Measurements from ENCODE around the gene DNMT1.
A peak's percentile ranks its signal among the peaks of the same experiment; 100 is the strongest.
"Not testable (repeated sequence)": the region's sequence is repeated elsewhere in the genome, so short reads cannot be mapped to it uniquely, and the experiment has no call there.

Gene DNMT1

DNA sequence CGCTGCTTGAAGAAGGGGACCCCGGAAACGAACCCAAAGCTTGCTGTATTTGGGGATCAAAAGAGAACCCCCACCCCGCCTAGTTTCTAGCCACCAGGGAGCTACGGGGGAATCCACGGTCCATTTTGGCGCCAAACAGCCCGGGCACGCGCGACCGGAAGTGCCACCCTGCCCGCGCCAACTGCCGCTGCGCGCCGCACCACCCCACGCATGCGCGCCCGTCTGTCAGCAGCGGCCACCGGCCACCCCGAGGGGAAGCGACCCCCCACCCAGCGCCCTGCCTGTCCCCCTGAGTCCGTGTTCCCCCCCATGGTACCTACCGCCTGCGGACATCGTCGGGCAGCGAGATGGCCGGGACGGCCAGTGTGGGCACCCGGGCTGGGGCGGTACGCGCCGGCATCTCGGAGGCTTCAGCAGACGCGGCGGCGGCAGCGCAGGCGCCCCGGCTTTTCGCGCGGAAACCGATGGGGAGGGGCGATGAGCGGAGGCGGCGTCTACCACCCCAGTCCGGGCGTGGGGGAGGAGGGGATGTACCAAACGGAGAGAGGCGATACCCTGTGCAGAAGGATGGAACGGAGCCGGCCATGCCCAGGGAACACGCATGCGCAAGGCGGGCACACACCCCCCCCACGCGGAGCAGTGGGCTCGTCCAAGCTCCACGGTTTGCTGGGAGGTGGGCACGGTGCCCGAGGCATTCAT is at the start of gene DNMT1:
DNMT1 (minus strand) TSS at position 454 of the 699 bp plus-strand sequence; CDS start at position 400, 54 bp downstream.
- peak; percentile 90 for DNase-seq (ENCODE audit: low read depth)

DNA sequence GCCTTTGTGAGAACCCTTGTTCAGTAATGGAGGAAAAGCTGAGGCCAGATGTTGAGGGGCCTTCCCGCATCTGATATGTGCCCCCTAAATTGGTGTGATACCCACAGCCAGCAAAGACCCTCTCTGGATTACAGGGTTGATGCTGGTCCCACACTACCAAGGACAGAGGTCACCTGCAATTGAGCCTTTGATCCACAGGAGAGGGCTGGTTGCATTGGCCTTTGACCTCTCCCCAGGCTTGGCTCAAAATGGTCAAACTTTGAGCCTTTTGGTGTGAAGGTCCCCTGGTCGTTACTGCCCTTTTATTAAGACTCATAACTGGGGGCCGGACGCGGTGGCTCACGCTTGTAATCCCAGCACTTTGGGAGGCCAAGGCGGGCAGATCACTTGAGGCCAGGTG is 48.9 kb upstream of the DNMT1 start:
- DNase-seq (ENCODE audit: low read depth): no peak

DNA sequence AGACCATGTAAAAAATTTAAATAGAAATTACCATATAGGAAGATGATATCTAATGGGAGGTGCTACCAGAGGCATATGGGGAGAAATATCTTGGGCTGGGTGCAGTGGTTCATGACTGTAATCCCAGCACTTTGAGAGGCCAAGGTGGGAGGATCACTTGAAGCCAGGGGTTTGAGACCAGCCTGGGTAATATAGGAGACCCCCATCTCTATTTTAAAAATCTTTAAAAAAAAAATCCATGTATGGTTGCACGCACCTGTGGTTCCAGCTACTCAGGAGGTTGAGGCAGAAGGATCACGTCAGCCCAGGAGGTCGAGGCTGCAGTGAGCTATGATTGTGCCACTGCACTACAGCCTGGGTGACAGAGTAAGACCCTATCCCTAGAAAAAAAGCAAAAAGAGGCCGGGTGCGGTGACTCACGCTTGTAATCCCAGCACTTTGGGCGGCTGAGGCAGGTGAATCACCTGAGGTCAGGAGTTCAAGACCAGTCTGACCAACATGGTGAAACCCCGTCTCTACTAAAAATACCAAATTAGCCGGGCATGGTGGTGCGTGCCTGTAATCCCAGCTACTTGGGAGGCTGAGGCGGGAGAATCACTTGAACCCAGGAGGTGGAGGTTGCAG is 47.2 kb upstream of the DNMT1 start:
- DNase-seq (ENCODE audit: low read depth): not testable (repeated sequence)

DNA sequence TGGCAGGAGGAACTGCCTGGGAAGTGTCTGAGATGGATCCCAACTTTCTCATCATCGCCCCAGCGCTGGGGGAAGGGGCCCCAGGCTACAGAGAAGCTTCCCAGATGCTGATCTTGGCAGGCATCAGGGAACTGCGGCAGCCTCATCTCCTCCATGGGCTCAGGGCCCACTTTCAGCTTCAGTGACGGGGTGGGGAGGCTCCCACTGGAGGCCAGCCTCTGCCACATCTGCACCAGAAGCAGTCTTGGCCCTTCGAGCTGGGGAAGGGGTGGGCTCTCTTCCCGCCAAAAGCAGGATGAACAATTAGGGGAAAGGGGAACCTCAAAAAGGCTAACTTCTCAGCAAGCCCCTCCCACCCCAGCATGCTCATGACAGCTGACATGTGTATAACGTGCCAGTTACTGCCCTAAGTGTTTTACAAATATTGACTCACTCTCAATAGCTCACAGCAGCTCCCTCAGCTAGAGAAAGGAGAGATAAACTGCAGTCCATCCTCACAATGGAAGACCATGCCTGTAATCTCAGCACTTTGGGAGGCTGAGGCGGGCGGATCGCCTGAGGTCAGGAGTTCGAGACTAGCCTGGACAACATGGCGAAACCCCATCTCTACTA is 43.5 kb upstream of the DNMT1 start:
- DNase-seq (ENCODE audit: low read depth): peak; percentile 82

DNA sequence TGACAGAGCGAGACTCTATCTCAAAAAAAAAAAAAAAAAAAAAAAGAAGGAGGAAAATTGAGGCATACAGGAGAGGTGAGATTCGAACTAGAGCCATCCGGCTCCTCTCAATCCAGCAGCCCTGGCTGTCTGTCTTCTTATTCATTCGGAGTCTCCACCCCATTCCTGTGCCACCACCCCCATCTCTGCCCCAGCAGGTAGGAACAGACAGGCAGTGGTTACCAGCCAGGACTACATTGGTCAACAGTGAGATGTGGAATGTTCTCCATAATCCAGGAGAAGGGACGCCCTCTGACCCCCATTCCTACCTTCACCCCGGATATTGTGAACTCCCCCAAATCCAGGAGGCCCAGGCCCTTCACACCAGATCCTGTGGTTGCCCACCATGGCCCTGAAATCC is 42.9 kb upstream of the DNMT1 start:
- DNase-seq (ENCODE audit: low read depth): no peak

DNA sequence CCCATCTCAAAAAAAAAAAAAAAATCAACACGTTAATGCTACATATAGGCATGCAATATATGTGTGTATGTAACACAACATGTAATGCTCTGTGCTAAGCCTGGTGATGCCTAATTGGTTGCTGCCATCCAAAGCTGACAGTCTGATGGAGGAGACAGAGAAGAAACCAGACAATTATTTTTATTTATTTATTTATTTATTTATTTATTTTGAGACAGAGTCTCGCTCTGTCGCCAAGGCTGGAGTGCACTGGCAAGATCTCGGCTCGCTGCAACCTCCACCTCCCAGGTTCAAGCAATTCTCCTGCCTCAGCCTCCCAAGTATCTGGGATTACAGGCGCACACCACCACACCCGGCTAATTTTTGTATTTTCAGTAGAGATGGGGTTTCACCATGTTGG is 40.7 kb upstream of the DNMT1 start:
- DNase-seq (ENCODE audit: low read depth): not testable (repeated sequence)

DNA sequence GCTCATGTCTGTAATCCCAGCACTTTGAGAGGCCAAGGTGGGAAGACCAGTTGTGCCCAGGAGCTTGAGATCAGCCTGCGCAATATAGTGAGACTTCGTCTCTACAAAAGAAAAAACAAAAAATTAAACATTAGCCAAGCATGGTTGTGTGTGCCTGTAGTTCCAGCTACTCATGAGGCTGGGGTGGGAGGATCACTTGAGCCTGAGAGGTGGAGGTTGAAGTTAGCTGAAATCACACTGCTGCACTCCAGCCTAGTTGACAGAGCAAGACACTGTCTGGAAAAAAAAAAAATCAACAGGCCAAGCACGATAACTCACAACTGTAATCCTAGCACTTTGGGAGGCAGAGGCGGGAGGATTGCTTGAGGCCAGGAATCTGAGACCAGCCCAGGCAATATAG is 40.2 kb upstream of the DNMT1 start:
- DNase-seq (ENCODE audit: low read depth): no peak

DNA sequence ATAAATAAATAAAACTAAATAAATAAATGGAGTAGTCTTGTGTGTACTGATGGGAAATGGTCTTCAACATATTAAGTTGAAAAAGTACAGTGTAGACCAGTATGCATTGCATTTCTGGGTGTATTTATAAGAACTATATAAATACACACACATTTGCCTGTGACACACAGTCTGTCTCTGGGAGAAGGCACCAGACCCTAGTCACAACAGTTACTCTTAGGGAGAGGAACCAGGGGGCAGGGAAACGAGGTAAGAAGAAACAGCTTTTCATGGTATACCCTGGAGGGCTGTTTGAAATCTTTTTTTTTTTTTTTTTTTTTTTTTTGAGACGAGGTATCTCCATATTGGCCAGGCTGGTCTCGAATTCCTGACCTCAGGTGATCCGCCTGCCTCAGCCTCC is 39.2 kb upstream of the DNMT1 start:
- no peak for DNase-seq (ENCODE audit: low read depth)

DNA sequence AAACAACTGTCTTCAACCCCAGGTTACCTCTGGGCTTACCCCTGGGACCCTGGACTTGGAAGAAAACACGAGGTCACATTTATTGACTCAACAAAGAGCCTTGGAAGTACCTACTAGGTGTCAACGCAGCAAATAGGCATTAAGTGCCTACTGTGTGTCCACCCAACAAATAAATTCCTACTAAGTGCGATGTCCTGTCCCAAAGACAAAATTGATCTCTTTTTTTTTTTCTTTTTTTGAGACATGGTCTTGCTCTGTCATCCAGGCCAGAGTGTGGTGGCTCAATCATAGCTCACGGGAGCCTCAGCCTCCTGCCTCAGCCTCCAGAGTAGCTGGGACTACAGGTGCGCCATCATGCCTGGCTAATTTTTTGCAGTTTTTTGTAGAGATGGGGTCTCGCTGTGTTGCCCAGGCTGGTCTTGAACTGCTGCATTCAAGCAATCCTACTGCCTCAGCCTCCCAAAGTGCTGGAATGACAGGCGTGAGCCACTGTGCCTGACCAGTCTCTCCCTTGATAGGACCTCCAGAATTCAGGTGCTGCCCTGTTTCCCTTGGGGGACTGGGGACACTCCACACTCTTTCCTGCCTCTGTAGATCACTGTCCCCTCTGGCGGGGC is 37.0 kb upstream of the DNMT1 start:
- DNase-seq (ENCODE audit: low read depth): no peak

DNA sequence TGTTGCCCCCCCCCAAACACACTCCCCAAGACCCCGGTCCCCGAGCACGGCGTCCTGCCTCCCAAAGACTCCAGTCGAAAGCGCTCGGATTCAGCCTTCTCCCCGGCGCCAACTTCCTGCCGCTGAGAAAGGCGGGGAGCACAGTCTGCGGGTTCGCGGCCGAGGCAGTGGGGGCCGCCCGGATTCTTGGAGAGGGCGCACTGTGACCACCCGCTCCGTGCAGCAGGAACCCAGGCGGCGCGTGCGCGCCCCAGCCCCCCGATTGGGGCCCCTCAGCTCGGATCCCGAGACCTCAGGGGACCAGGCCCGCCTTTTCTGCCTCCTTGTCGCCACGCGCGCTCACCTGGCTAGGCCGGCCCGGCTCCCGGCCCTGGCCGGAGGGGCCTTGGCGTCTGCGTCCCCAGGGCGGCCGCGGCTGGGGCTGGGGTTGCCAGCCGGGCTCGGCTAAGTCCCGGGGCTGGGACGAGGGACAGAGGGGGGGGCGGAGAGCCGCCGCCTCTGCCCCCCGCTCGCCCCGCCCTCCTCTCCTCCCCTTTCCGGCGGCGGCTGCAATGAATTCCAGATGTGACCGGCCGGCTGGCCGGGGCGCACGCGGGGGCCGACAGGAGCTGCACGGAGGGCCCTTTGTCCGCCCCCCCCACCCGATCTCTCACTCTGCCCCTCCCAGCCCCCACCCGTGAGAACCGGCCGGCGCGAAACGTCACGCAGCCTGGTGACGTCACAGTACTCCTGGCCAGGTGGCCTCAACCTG is 36.3 kb upstream of the DNMT1 start, which contains the start of gene S1PR2:
S1PR2 (minus strand) TSS at position 471 of the 751 bp plus-strand sequence. CDS start 6,426 bp downstream, outside the sequence.
- no peak for DNase-seq (ENCODE audit: low read depth)

DNA sequence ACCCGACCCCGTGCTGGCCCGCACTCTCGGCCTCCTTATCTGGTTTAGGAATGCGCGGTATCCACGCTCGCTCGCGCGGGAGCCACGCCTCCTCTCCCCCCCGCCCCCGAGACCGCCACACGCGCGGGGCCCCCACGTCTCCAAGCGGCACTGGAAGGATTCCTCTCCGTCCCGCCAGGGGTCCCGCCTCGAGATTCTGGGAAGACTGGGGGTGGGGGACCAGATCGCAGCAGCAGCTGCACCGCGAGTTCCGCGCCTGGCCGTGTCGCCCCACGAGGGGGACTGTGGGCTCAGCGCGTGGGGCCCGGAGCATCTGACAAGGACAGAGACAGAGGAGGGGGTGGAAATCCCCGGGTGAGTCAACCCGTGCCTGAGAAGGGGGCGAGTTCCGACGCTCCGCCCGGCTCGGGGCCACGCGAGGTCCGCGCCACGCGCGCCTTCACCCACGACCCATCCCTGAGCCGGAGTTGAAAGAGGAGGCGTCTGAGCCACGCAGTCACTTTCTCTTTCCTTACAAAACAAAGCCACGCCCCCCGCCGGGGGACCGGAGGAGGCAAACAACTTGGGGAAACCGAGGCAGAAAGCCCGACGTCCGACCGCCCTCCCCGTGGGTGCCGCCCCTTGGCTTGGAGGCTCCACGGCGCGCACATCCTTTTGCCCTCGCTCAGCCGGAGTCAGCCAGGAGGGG is 35.6 kb upstream of the DNMT1 start:
- no peak for DNase-seq (ENCODE audit: low read depth)

DNA sequence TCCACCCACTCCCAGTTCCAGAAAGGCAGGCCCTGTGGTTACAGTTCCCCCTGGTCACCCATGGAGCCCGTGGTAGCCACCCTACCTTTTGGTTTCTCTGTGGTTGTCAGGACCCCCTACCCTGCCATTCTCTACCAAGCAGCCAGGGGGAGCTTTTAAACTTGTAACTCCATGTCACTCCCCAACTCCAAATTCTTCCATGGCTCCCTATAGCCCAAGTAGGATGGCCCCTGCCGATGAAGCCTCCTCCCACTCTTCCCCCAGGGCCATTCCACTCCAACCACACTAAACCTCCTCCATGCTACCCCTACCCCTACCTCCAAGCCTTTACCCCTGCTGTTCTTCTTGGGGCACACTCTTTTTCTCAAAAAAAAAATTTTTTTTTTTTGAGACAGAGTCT is 34.2 kb upstream of the DNMT1 start:
- no peak for DNase-seq (ENCODE audit: low read depth)

DNA sequence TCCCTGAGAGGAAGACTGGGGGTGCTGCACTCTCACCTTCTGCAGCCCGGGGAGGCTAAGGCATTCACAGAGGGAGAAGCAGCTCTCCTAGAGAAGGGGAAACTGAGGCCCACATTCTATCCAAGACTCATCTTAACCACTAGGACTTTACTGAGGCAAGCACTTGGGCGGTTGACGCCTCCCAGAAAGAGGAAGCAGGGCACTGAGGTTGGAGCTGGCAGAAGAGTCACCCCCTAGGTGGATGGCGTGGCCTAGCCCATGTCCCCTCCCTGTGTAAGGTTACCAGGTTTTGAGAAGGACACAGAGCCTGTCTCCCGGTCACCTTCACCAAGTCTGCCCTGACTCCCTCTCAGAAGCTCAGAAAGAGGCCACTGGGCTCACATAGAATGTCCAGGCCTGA is 33.6 kb upstream of the DNMT1 start:
- DNase-seq (ENCODE audit: low read depth): no peak

DNA sequence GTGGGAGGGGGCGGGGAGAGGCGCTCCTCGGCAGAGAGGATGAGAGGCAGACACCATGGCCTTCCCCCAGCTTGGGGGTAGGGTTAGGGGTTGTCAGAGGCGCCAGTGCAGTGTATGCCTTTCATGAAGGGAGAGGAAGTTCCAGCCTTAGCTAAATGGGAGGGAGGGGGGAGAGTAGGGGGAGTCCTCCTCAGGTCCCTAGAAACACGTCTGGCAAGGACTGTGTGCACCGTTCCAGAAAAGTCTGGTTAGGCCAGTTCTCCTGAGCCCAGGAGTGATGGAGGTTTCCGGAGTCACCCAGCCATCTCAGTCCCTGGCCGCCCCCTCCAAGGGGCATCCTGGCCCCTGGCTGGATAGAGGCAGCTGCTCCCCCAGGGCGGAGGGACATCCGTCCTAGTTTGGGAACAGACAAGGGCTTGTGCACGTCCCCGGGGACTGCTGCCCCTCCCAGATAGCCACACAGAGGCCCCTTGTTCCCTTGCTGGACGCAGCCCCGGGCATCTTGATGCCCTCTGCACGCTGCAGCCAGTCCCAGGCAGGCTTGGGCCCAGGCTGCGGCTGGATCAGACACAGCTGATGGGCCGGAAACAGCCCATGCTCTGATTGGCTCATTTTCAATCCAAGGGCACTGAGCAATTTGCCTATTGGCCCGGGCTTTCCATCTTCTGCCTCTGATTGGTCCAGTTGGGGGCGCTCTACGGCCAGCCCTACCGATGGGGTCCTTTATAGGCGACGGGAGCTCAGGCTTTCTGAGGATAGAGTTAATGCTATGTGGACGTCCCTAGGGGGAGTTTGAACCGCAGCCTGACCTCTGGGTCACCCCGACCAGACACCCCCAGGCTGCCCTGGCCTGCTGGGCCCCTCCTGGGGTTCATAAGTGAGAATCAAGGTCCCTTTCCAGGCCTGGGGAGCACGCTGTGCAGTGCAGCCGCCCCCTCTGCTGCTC is 32.5 kb upstream of the DNMT1 start:
- DNase-seq (ENCODE audit: low read depth): no peak

DNA sequence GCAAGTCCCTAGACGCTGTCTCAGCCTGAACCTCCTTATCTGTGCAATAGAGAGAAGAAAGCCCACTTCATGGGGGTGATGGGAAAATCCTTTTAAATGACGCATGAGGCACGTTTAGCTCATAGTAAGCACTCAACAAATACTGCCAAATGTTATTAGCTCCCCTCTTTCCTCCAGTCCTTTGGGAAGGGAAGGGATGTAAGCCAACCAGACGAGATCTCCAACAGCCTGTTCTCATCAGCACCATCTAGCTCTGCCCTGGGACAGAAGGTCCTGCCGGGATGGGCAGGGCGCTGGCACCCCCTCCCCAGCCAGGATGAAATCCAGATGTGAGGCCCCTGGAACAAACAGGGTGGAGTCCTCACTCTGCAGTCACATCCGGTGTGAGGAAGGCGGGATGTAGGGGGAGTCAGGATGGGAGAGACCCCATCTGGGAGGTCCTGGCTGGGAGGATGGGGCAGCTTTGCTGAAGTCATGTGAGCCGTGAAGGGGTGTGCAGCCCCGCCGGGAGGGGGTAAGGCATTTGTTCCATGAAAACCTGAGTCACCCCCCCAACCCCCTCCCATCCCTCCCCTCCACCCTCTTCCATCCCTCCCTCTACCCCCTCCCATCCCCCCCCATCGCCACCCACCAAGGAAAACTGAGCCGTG is 31.7 kb upstream of the DNMT1 start:
- peak; percentile 72 for DNase-seq (ENCODE audit: low read depth)

DNA sequence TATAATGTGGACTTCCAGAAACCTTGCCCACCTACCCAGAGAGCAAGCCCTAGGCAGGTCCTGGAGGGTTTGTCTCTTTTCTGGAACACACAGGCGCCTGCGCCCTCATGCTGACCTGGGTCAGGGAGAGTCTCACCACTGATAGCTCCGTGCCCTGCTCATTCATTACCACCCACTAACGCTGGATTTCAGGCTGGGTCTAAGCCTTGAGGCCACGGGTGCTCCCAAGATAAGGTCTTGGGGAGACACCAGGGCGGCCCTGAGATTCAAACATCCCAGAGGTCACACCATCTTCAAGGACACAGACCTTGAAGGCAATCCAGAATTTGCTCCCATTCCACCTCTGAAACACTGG is 31.2 kb upstream of the DNMT1 start:
- DNase-seq (ENCODE audit: low read depth): no peak

DNA sequence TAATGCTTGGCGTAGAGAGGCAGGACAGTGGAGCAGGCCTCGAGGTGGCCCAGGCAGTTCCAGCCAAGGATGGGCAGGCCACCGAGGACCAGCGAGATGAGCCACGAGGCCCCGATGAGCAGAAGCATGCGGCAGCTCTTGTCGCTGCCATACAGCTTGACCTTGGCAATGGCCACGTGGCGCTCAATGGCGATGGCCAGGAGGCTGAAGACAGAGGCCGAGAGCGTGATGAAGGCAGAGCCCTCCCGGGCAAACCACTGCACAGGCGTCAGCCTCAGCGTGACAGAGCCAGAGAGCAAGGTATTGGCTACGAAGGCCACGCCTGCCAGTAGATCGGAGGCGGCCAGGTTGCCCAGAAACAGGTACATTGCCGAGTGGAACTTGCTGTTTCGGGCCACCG is 29.6 kb upstream of the DNMT1 start:
- no peak for DNase-seq (ENCODE audit: low read depth)

DNA sequence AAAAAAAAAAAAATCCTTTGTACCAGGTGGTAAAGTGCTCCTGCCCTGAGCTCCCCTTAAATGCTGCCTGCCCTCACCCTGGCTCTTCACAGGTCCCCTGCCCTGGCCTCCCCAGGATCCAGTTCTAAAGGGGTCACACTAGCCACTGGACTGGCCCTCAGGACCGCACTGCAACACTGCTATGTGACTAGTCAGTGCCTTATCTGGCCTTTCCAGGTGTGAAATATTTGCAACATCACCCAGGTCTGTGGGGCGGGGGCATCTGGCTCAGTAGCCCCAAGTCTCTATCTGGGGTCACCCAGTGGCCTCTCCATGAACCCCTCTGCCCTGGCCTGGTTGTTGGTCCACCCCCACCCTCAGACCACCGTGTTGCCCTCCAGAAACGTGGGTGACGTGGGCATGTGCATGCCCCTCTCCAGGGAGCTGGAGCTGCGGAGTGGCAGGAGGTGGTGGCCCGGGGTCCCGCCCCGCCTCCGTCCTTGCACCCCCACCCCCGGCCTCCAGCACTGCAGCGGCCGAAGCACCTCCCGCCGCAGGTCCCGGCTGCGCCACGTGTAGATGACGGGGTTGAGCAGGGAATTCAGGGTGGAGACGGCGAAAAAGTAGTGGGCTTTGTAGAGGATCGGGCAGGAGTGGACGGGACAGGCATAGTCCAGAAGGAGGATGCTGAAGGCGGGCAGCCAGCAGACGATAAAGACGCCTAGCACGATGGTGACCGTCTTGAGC is 28.9 kb upstream of the DNMT1 start:
- no peak for DNase-seq (ENCODE audit: low read depth)

DNA sequence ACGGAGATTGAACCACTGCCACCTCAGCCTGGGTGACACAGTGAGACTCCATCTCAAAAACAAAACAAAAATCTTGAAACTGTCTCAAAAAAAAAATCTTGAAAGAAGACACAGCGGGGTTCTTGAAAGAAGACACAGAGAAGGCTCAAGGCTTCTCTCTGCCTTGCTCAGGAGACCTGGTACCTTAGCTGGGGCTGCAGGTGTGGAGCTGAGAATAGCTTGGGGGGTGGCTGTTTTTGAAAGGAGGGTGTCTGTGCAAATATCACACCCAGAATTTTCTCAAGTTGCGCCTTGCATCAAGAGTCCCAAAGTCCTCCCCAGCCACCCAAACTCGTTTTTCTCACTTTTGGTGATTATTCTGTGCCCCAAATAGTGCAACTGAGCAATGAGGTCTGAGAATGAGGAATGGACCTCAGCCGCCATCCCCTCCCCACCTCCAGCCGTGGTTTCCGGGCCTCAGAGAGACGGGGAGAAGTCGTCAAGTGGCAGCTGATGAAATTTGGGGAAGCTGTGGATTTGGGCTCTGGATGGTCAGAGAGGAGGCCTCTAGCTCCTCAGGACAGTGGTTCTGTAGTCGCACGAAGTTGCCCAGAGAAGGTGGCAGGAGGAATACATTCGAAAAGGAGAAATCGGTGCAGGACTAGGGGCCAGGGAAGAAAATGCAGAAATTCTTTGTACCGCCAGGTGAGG is 27.6 kb upstream of the DNMT1 start:
- DNase-seq (ENCODE audit: low read depth): no peak

Data from GM04504 (cell line).